ENCODE data around the gene ZFR2.

Gene ZFR2

DNA sequence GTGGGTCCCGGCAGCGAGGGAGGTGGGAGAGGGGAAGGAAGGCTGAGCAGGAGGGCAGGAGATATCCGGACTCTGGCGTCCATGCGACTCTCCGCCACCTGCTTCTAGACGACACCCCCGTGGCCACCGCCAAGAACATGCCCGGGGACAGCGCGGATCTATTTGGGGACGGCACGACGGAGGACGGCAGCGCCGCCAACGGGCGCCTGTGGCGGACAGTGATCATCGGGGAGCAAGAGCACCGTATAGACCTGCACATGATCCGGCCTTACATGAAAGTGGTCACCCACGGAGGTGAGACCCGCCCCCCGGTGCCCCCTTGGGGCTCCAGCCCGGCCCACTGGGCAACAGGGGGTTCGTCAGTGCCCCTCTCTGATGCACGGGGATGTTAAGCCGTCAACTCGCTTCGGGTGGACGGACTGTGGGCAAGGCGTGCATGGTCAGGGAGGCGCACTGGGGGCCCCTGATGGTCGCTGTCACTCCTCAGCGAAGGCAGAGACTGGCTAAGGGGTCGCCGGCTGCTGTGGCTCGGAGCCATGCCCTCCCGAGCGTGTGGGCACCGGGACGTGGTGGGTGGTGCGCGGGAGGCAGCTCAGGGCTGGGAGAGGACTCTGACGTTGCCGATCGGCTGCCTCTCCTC is 38.9 kb upstream of the ZFR2 start:
- H3K27me3 ChIP-seq: no peaks in the 10 kb centered on the region
- no peaks in the 10 kb centered on the region for H3K36me3 ChIP-seq
- H3K4me1 ChIP-seq (ENCODE audit: control insufficient read depth in 1 of 2, insufficient read depth in 1 of 2, low read depth in 1 of 2, low read length in 1 of 2): no peaks in the 10 kb centered on the region
- TF ChIP-seq CTCF (IDR thresholded peaks at IDR 0.05): no peak
- H3K27ac ChIP-seq: no peak overlapping the region
- no peaks in the 10 kb centered on the region for H3K9me3 ChIP-seq
- H3K4me3 ChIP-seq (ENCODE audit: low read depth in 1 of 2, low read length in 1 of 2): no peak overlapping the region

DNA sequence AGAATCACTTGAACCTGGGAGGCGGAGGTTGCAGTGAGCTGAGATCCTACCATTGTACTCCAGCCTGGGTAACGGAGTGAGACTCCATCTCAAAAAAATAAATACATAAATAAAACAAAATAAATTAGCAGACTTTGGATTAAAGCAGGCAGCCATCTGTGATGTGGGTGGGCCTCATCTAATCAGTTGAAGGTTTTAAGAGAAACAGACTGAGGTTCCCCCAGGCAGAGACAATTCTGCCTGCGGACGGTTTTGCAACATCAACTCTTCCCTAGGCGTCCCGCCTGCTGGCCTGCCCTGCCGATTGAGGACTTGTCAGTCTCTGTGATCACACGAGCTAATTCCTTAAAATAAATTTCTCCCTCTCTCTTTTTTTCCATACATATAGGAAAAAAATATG is 35.4 kb upstream of the ZFR2 start:
- no peaks in the 10 kb centered on the region for H3K9me3 ChIP-seq
- H3K27me3 ChIP-seq: no peaks in the 10 kb centered on the region
- no peak for TF ChIP-seq CTCF (IDR thresholded peaks at IDR 0.05)
- no peaks in the 10 kb centered on the region for H3K4me1 ChIP-seq (ENCODE audit: control insufficient read depth in 1 of 2, insufficient read depth in 1 of 2, low read depth in 1 of 2, low read length in 1 of 2)
- no peak overlapping the region for H3K4me3 ChIP-seq (ENCODE audit: low read depth in 1 of 2, low read length in 1 of 2)
- H3K27ac ChIP-seq: no peak overlapping the region
- no peaks in the 10 kb centered on the region for H3K36me3 ChIP-seq

DNA sequence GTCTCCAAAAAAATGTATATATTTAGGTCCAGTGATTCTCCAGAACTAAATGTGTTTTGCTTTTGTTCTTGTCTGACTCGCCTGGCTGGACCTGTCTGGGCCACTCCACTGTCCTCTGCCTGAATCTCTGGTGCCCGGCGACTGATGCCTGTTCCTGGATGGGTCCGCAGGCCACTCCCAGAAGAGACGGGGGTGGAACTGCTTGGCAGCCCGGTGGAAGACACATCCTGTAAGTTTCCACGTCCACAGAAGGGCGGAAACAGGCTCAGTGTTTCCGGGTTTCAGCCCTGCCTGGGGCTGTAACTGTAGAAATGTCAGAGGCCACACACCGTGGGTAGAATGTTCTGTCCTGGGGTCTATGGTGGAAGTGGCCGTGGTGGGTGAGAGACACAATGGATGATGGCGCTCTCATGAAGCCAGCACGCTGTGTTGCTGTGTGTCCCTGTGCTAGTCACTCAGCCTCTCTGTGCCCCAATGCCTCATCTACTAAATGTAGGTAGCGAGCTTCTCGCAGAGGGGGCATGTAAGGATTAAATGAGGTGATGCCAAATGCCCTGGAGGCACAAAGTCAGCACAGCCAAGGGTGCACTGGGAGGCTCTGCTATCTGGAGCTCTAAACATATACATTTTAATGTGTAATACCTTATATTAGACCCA is 33.6 kb upstream of the ZFR2 start:
- no peaks in the 10 kb centered on the region for H3K4me1 ChIP-seq (ENCODE audit: control insufficient read depth in 1 of 2, insufficient read depth in 1 of 2, low read depth in 1 of 2, low read length in 1 of 2)
- no peaks in the 10 kb centered on the region for H3K36me3 ChIP-seq
- H3K4me3 ChIP-seq (ENCODE audit: low read depth in 1 of 2, low read length in 1 of 2): no peak overlapping the region
- no peak overlapping the region for H3K27ac ChIP-seq
- H3K9me3 ChIP-seq: no peaks in the 10 kb centered on the region
- TF ChIP-seq CTCF (IDR thresholded peaks at IDR 0.05): no peak
- no peaks in the 10 kb centered on the region for H3K27me3 ChIP-seq

- Histone ChIP-seq H3K4me1 (ENCODE audit: control insufficient read depth in 1 of 2, insufficient read depth in 1 of 2, low read depth in 1 of 2, low read length in 1 of 2) (no peaks in the 10 kb centered on the region), H3K36me3 (no peaks in the 10 kb centered on the region), H3K27me3 (no peaks in the 10 kb centered on the region), H3K27ac (no peak overlapping the region), H3K4me3 (ENCODE audit: low read depth in 1 of 2, low read length in 1 of 2) (no peak overlapping the region), H3K9me3 (no peaks in the 10 kb centered on the region)
- TF ChIP-seq CTCF (IDR thresholded peaks at IDR 0.05): no peak
Measured at GRCh38 chr19:3899531-3900294, 30.9 kb upstream of the ZFR2 start.

DNA sequence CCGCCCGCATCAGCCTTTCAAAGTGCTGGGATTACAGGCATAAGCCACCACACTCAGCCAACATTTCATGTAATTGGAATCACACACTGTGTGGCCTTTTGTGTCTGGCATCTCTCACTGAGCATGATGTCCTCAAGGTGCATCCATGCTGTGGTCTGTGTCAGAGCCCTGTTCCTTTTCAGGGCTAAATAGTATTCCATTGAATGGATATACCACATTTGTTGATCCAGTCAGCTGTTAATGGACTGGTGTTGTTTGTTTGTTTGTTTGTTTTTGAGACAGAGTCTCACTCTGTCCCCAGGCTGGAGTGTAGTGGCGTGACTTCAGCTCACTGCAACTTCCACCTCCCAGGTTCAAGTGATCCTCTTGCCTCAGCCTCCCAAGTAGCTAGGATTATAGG is 29.6 kb upstream of the ZFR2 start:
- no peaks in the 10 kb centered on the region for H3K4me1 ChIP-seq (ENCODE audit: control insufficient read depth in 1 of 2, insufficient read depth in 1 of 2, low read depth in 1 of 2, low read length in 1 of 2)
- no peak overlapping the region for H3K4me3 ChIP-seq (ENCODE audit: low read depth in 1 of 2, low read length in 1 of 2)
- no peak for TF ChIP-seq CTCF (IDR thresholded peaks at IDR 0.05)
- H3K9me3 ChIP-seq: no peaks in the 10 kb centered on the region
- no peaks in the 10 kb centered on the region for H3K36me3 ChIP-seq
- no peaks in the 10 kb centered on the region for H3K27me3 ChIP-seq
- no peak overlapping the region for H3K27ac ChIP-seq
